Type B pancreatic cell (in vitro differentiated cells): Measurements from ENCODE around the gene CRY2. TPM values are rescaled to one million over a fixed set of nuclear protein-coding genes. Genes with fewer than 3 reads are reported as not detected.
"Not testable (repeated sequence)": the region's sequence is repeated elsewhere in the genome, so short reads cannot be mapped to it uniquely, and the experiment has no call there.

Source experiments
- DNase-seq: peaks from one replicate; pipeline ENCODE4 v3.0.0; 2021; ENCODE audit warnings: mixed read lengths; ENCODE audit not compliant: unreplicated experiment; ENCODE audit errors: extremely low spot score
- H3K27ac Mint-ChIP-seq: 2 replicates; pipeline ENCODE4 v1.8.0; 2021; ENCODE audit warnings: mild to moderate bottlenecking, mixed read lengths
- H3K27me3 Mint-ChIP-seq: 2 replicates; pipeline ENCODE4 v1.8.0; 2021; ENCODE audit warnings: mixed read lengths
- H3K36me3 Mint-ChIP-seq: 2 replicates; pipeline ENCODE4 v1.8.0; 2021; ENCODE audit warnings: mixed read lengths
- H3K4me1 Mint-ChIP-seq: one replicate; pipeline ENCODE4 v1.8.0; 2021; ENCODE audit warnings: mixed read lengths; ENCODE audit not compliant: unreplicated experiment
- H3K4me3 Mint-ChIP-seq: 2 replicates; pipeline ENCODE4 v1.8.0; 2021; ENCODE audit warnings: mild to moderate bottlenecking, mixed read lengths
- H3K9me3 Mint-ChIP-seq: 2 replicates; pipeline ENCODE4 v1.8.0; 2021; ENCODE audit warnings: mixed read lengths
- CTCF ChIP-seq: fragments of 200-600 bp; sonication (generic); conservative IDR thresholded peaks from 2 replicates; pipeline ENCODE4 v1.5.0; 2021; ENCODE audit warnings: antibody characterized with exemption, mild to moderate bottlenecking
- total RNA-seq: library from RNA; stranded (reverse); gene quantifications from 2 replicates; pipeline ENCODE4 v1.2.1, GENCODE V29; 2021; ENCODE audit warnings: low replicate concordance

Gene CRY2
- total RNA-seq, 1 donor from 2014 or later, result 27.7 TPM

DNA sequence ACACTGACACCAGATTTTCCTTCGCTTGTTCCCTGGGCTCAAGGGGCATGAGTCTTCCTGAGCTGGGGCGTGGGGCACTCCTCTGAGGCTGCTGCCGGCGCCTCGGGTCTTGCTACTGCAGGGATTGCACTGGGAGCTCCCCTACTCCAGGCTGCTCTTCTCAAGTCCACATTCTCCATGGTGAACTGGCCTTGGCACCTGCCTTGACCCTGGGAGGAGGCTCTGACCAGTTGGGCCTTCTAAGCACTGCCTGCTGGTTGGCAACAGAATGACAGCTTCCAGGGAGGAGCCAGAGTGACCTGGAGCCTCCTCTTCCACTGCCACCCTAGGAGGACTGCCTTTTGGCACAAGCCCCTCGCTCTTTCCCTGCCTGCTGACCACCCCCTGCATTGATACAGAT is 50.3 kb downstream of the CRY2 start:
- no peaks in the 10 kb centered on the region for H3K27me3 Mint-ChIP-seq
- no peak overlapping the region for H3K4me3 Mint-ChIP-seq
- peaks cover 12% of the 10 kb centered on the region for H3K4me1 Mint-ChIP-seq
- no peak for DNase-seq
- H3K27ac Mint-ChIP-seq, result no peak overlapping the region
- no peaks in the 10 kb centered on the region for H3K9me3 Mint-ChIP-seq
- no peaks in the 10 kb centered on the region for H3K36me3 Mint-ChIP-seq
- no peak for TF ChIP-seq CTCF

DNA sequence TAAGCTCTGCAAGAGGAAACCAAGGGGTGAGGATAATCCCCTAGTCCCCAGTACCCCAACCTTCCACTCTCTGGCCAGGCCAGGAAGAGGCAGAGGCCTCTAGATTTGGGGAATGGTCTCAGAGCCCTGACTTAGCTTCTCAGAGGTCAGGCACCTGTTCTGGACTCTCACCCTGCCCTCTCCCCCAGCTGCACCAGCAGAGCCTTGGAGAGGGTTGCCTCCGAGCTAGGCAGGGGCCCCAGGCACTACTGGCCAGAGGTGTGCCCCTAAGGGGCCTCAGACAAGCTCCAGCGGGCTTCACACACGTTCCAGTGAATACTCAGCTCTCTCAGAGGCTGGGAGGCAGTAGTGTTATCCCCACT is 51.8 kb downstream of the CRY2 start:
- peaks cover 7% of the 10 kb centered on the region for H3K4me1 Mint-ChIP-seq
- no peak for DNase-seq
- H3K36me3 Mint-ChIP-seq, result no peaks in the 10 kb centered on the region
- no peak for TF ChIP-seq CTCF
- H3K27ac Mint-ChIP-seq, result peak overlapping the region; percentile 56
- peak overlapping the region; percentile 83 for H3K4me3 Mint-ChIP-seq
- no peaks in the 10 kb centered on the region for H3K27me3 Mint-ChIP-seq
- no peaks in the 10 kb centered on the region for H3K9me3 Mint-ChIP-seq

DNA sequence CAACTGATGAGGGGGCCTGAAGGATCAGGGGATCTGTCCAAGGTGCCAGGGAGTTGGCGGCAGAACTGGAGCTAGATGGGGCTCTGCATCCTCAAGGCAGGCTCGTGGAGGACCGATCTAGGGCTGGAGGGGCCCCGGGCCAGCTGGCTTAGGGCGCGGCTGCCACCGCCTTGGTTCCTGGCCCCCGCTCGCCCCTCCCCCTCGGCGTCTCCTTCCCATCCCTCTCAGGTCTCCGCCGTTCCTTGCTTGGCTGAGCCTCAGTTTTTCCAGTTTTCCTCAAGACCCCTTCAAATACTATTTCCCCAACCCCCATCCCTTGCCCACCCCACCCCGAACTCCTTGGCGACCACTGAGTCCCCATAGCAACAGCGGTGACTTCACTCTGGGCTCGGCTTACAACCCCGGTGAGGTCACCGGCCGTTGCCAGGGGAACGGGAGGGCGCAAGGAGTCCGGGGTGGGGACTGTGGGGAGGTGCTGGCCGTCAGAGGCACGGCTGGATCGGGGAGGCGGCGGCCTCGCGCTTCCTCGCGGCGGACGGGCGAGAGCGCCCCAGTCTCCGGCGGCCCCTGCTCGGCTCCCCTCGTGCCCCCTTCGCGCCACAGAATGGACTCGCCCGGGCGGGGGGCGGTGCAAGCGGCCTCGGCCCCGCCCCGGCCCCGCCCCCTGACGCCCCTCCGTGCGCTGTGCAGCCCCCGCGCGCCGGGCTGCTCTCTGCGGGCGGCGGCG is 52.3 kb downstream of the CRY2 start:
- peak overlapping the region; percentile 56 for H3K27ac Mint-ChIP-seq
- H3K36me3 Mint-ChIP-seq, result no peaks in the 10 kb centered on the region
- no peak for TF ChIP-seq CTCF
- H3K4me1 Mint-ChIP-seq, result peaks cover 7% of the 10 kb centered on the region
- DNase-seq, result peak; percentile 92
- no peaks in the 10 kb centered on the region for H3K27me3 Mint-ChIP-seq
- peak overlapping the region; percentile 83 for H3K4me3 Mint-ChIP-seq
- H3K9me3 Mint-ChIP-seq, result no peaks in the 10 kb centered on the region

DNA sequence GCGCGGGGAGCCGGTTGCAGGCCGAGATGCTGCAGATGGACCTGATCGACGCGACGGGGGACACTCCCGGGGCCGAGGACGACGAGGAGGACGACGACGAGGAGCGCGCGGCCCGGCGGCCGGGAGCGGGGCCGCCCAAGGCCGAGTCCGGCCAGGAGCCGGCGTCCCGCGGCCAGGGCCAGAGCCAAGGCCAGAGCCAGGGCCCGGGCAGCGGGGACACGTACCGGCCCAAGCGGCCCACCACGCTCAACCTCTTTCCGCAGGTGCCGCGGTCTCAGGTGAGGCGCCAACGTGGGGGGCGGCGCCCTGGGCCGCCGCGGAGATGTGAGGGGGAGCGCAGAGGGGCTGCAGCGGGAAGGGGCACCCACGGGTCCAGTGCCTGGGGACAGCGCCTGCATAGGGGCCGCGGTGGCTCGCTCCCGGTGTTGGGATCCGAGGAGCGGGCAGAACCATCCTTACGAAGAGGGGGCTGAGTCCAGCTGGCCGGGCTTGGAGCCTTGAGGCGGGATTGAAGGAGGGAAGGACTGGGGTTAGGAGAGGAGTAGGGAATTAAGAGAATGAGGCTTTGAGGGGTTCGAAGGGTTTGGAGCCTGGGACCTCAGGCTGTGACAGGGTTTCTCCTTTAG is 53.0 kb downstream of the CRY2 start:
- not testable (repeated sequence) for H3K27me3 Mint-ChIP-seq, DNase-seq, H3K36me3 Mint-ChIP-seq, H3K4me1 Mint-ChIP-seq, H3K9me3 Mint-ChIP-seq
- H3K27ac Mint-ChIP-seq, result peak overlapping the region; percentile 71
- peak overlapping the region; percentile 91 for H3K4me3 Mint-ChIP-seq

- Mint-ChIP-seq H3K27ac (peak overlapping the region; percentile 71), H3K27me3 (no peaks in the 10 kb centered on the region), H3K4me3 (peak overlapping the region; percentile 91), H3K9me3 (no peaks in the 10 kb centered on the region), H3K4me1 (peaks cover 4% of the 10 kb centered on the region), H3K36me3 (no peaks in the 10 kb centered on the region)
- no peak for TF ChIP-seq CTCF
- no peak for DNase-seq
These were observed 53.8 kb downstream of the CRY2 start for GRCh38 chr11:45900916-45901617.

GRCh38 chr11:45901626-45902025 is 54.4 kb downstream of the CRY2 start:
- Mint-ChIP-seq H3K27me3 (no peaks in the 10 kb centered on the region), H3K4me1 (peaks cover 4% of the 10 kb centered on the region), H3K36me3 (no peaks in the 10 kb centered on the region), H3K27ac (no peak overlapping the region), H3K4me3 (peak overlapping the region; percentile 91), H3K9me3 (no peaks in the 10 kb centered on the region)
- DNase-seq, result no peak
- no peak for TF ChIP-seq CTCF
